ENCODE measurements around the gene RGS7BP.

RGS7BP gene

GRCh38 chr5:64526734-64527439 lies 21.1 kb downstream of the RGS7BP start:
- Histone ChIP-seq H3K27me3 (ENCODE audit: insufficient read depth, low read depth) (no peaks in the 10 kb centered on the region), H3K79me2 (ENCODE audit: insufficient read depth, low read depth) (no peaks in the 10 kb centered on the region), H4K20me1 (ENCODE audit: insufficient read depth) (no peaks in the 10 kb centered on the region), H3K36me3 (ENCODE audit: insufficient read depth) (no peaks in the 10 kb centered on the region), H3K4me3 (IDR thresholded peaks at IDR 0.05; ENCODE audit: insufficient read depth, low read depth, low read length) (no peak overlapping the region), H2AFZ (ENCODE audit: low read depth) (no peak overlapping the region), H3K4me2 (no peak overlapping the region), H3K4me1 (ENCODE audit: low read depth, poor library complexity, severe bottlenecking) (no peaks in the 10 kb centered on the region), H3K9ac (no peak overlapping the region), H3K27ac (no peak overlapping the region)
- TF ChIP-seq CTCF (conservative IDR thresholded peaks at IDR 0.05; ENCODE audit: low read depth, low read length), result no peak

GRCh38 chr5:64530076-64530475 lies 24.3 kb downstream of the RGS7BP start:
- H3K4me3 ChIP-seq (IDR thresholded peaks at IDR 0.05; ENCODE audit: insufficient read depth, low read depth, low read length), result no peak overlapping the region
- H4K20me1 ChIP-seq (ENCODE audit: insufficient read depth), result no peaks in the 10 kb centered on the region
- no peak overlapping the region for H3K9ac ChIP-seq
- H3K36me3 ChIP-seq (ENCODE audit: insufficient read depth), result no peaks in the 10 kb centered on the region
- no peak overlapping the region for H2AFZ ChIP-seq (ENCODE audit: low read depth)
- no peaks in the 10 kb centered on the region for H3K27me3 ChIP-seq (ENCODE audit: insufficient read depth, low read depth)
- H3K27ac ChIP-seq, result no peak overlapping the region
- no peak for TF ChIP-seq CTCF (conservative IDR thresholded peaks at IDR 0.05; ENCODE audit: low read depth, low read length)
- no peak overlapping the region for H3K4me2 ChIP-seq
- no peaks in the 10 kb centered on the region for H3K4me1 ChIP-seq (ENCODE audit: low read depth, poor library complexity, severe bottlenecking)
- no peaks in the 10 kb centered on the region for H3K79me2 ChIP-seq (ENCODE audit: insufficient read depth, low read depth)

- TF ChIP-seq CTCF (conservative IDR thresholded peaks at IDR 0.05; ENCODE audit: low read depth, low read length), result no peak
These were observed 26.4 kb downstream of the RGS7BP start for GRCh38 chr5:64532212-64532611.

GRCh38 chr5:64532657-64533056 lies 26.8 kb downstream of the RGS7BP start:
- no peaks in the 10 kb centered on the region for H3K27me3 ChIP-seq (ENCODE audit: insufficient read depth, low read depth)
- H3K4me3 ChIP-seq (IDR thresholded peaks at IDR 0.05; ENCODE audit: insufficient read depth, low read depth, low read length), result no peak overlapping the region
- TF ChIP-seq CTCF (conservative IDR thresholded peaks at IDR 0.05; ENCODE audit: low read depth, low read length), result no peak
- H3K4me2 ChIP-seq, result no peak overlapping the region
- no peaks in the 10 kb centered on the region for H3K36me3 ChIP-seq (ENCODE audit: insufficient read depth)
- H2AFZ ChIP-seq (ENCODE audit: low read depth), result no peak overlapping the region
- no peaks in the 10 kb centered on the region for H4K20me1 ChIP-seq (ENCODE audit: insufficient read depth)
- no peaks in the 10 kb centered on the region for H3K4me1 ChIP-seq (ENCODE audit: low read depth, poor library complexity, severe bottlenecking)
- H3K9ac ChIP-seq, result no peak overlapping the region
- H3K79me2 ChIP-seq (ENCODE audit: insufficient read depth, low read depth), result no peaks in the 10 kb centered on the region
- no peak overlapping the region for H3K27ac ChIP-seq

More at GRCh38 chr5:64532212-64532611, 26.4 kb downstream of the RGS7BP start:
- Histone ChIP-seq H3K27me3 (ENCODE audit: insufficient read depth, low read depth) (no peaks in the 10 kb centered on the region), H3K4me2 (no peak overlapping the region), H4K20me1 (ENCODE audit: insufficient read depth) (no peaks in the 10 kb centered on the region), H3K4me1 (ENCODE audit: low read depth, poor library complexity, severe bottlenecking) (no peaks in the 10 kb centered on the region), H2AFZ (ENCODE audit: low read depth) (no peak overlapping the region), H3K27ac (no peak overlapping the region), H3K4me3 (IDR thresholded peaks at IDR 0.05; ENCODE audit: insufficient read depth, low read depth, low read length) (no peak overlapping the region), H3K79me2 (ENCODE audit: insufficient read depth, low read depth) (no peaks in the 10 kb centered on the region), H3K9ac (no peak overlapping the region), H3K36me3 (ENCODE audit: insufficient read depth) (no peaks in the 10 kb centered on the region)

Measured in KMS-11 (cell line).